Adrenal gland (tissue), 5 donors: ENCODE data around the gene PAPOLB.

ENCODE experiments used
- CTCF ChIP-seq, 6 experiments: fragments of 450-650 bp in 4 of 6; fragments of 200-600 bp in 2 of 6; sonication (generic) in 1 of 6; IDR thresholded peaks; 1 replicate in 5 of 6; 2 replicates in 1 of 6; pipeline versions ENCODE4 v1.5.1 to v1.8.0; 2016 to 2021; ENCODE audit warnings: antibody characterized with exemption in 6 of 6, mild to moderate bottlenecking in 2 of 6, moderate library complexity in 1 of 6
- POLR2A ChIP-seq, 2 donors: fragments of 450-650 bp; IDR thresholded peaks; one replicate each; pipeline ENCODE4 v1.6.1; 2017; ENCODE audit warnings: antibody characterized with exemption in 2 of 2, mild to moderate bottlenecking in 2 of 2, moderate library complexity in 1 of 2
- donor health status: DM: no; HTN: no; CAD: no.

- TF ChIP-seq CTCF (IDR thresholded peaks at IDR 0.05) (no peak), POLR2A (IDR thresholded peaks at IDR 0.05) (no peak)
These were observed 36.7 kb downstream of the PAPOLB start for GRCh38 chr7:4825081-4825480.
